A549 (cell line): ENCODE measurements around the gene TGFBR3. TPM values are rescaled to one million over a fixed set of nuclear protein-coding genes. Genes with fewer than 3 reads are reported as not detected.

ENCODE experiments used
- ATAC-seq, 2 experiments: fragments of 200-7000 bp in 1 of 2; fragments of >200 bp in 1 of 2; cut with Nextera tagmentation in 1 of 2; cut with Tn5 transposase in 1 of 2; 3 replicates each; pipeline versions ENCODE4 v1.8.0 to v1.9.1; 2018 to 2020; ENCODE audit warnings: mild to moderate bottlenecking in 1 of 2, moderate library complexity in 1 of 2
- CTCF ChIA-PET: fragments of 300-600 bp; sonication (Branson Sonifier 250); formaldehyde crosslinking; extraction: SDS; loops from one replicate; lab custom pipeline; 2021; ENCODE audit warnings: antibody characterized with exemption, inconsistent platforms; lab: Yijun Ruan, JAX
- POLR2A ChIA-PET: fragments of 350-600 bp; formaldehyde crosslinking; extraction: SDS; loops from one replicate; lab custom pipeline; 2021; ENCODE audit warnings: antibody characterized with exemption, inconsistent platforms; lab: Yijun Ruan, JAX
- DNase-seq, 2 experiments: peaks; one replicate each; pipeline versions ENCODE4 v3.0.0 to v3.0.0-alpha.2; 2011 to 2016; ENCODE audit warnings: low read depth in 1 of 2, low spot score in 1 of 2
- FAIRE-seq: peaks from 2 replicates; lab custom pipeline; 2011; peaks lifted over from hg19 to GRCh38; lab: Jason Lieb, UNC
- H3K27ac ChIP-seq, 2 experiments: fragments of >200 bp; sonication (Bioruptor Twin); formaldehyde crosslinking; 3 replicates each; pipeline ENCODE4 v1.5.1; 2016 to 2017
- H3K4me1 ChIP-seq: fragments of >200 bp; sonication (Bioruptor Twin); formaldehyde crosslinking; 3 replicates; pipeline ENCODE4 v1.6.1; 2016
- H3K4me2 ChIP-seq: fragments of >200 bp; sonication (Bioruptor Twin); formaldehyde crosslinking; 3 replicates; pipeline ENCODE4 v1.6.1; 2016
- H3K4me3 ChIP-seq: fragments of >200 bp; sonication (Bioruptor Twin); formaldehyde crosslinking; 3 replicates; pipeline ENCODE4 v1.5.1; 2016
- H3K9me3 ChIP-seq: fragments of >200 bp; sonication (Bioruptor Twin); formaldehyde crosslinking; 3 replicates; pipeline ENCODE4 v1.6.1; 2016
- BHLHE40 ChIP-seq: IDR thresholded peaks from 2 replicates; pipeline ENCODE4 v1.6.1; 2012; ENCODE audit warnings: low read depth, low read length, inconsistent platforms
- CBX2 ChIP-seq: fragments of 200-600 bp; sonication (generic); IDR thresholded peaks from 2 replicates; pipeline ENCODE4 v1.6.1; 2016; ENCODE audit warnings: low read depth, mild to moderate bottlenecking, borderline replicate concordance
- CTCF ChIP-seq: fragments of >200 bp; sonication (Bioruptor Twin); formaldehyde crosslinking; IDR thresholded peaks from 3 replicates; pipeline ENCODE4 v1.5.1; 2016
- EHF ChIP-seq: fragments of 250-450 bp; sonication (Bioruptor Pico); IDR thresholded peaks from 2 replicates; pipeline ENCODE4 v1.5.0; 2020; ENCODE audit warnings: mild to moderate bottlenecking
- ELK1 ChIP-seq: fragments of 150-350 bp; IDR thresholded peaks from 2 replicates; pipeline ENCODE4 v1.6.1; 2014; ENCODE audit warnings: low read depth, mild to moderate bottlenecking, low read length
- ESRRA ChIP-seq: fragments of 150-350 bp; IDR thresholded peaks from 2 replicates; pipeline ENCODE4 v1.6.1; 2014; ENCODE audit warnings: mild to moderate bottlenecking, low read length, borderline replicate concordance
- FOSL2 ChIP-seq, 2 experiments: fragments of 450-650 bp in 1 of 2; fragments of >200 bp in 1 of 2; sonication (Bioruptor Twin) in 1 of 2; formaldehyde crosslinking; IDR thresholded peaks; 2 replicates each; pipeline versions ENCODE4 v1.5.0 to v1.6.1; 2016 to 2020; ENCODE audit warnings: mild to moderate bottlenecking in 1 of 2, moderate library complexity in 1 of 2
- HDAC2 ChIP-seq: fragments of 200-600 bp; sonication (generic); IDR thresholded peaks from 2 replicates; pipeline ENCODE4 v1.6.1; 2016
- HES2 ChIP-seq: fragments of >200 bp; sonication (Bioruptor Twin); formaldehyde crosslinking; IDR thresholded peaks from 2 replicates; pipeline ENCODE4 v1.6.1; 2016
- HOXB13 ChIP-seq: fragments of 250-450 bp; sonication (Bioruptor Pico); IDR thresholded peaks from 2 replicates; pipeline ENCODE4 v1.5.0; 2020; ENCODE audit warnings: low read depth, mild to moderate bottlenecking, moderate library complexity
- HOXB5 ChIP-seq: fragments of 250-450 bp; sonication (Bioruptor Pico); IDR thresholded peaks from 2 replicates; pipeline ENCODE4 v1.5.0; 2020; ENCODE audit warnings: mild to moderate bottlenecking, moderate library complexity
- JUNB ChIP-seq: fragments of >200 bp; sonication (Bioruptor Twin); formaldehyde crosslinking; IDR thresholded peaks from 2 replicates; pipeline ENCODE4 v1.6.1; 2016
- KDM5A ChIP-seq: fragments of 200-600 bp; sonication (generic); IDR thresholded peaks from 2 replicates; pipeline ENCODE4 v1.6.1; 2016; ENCODE audit warnings: antibody characterized with exemption, mild to moderate bottlenecking
- MAFK ChIP-seq: fragments of 450-650 bp; IDR thresholded peaks from 2 replicates; pipeline ENCODE4 v1.6.1; 2014; ENCODE audit not compliant: partially characterized antibody
- MAX ChIP-seq: IDR thresholded peaks from 2 replicates; pipeline ENCODE4 v1.6.1; 2012
- MYC ChIP-seq: IDR thresholded peaks from 2 replicates; pipeline ENCODE4 v1.6.1; 2012; ENCODE audit warnings: mild to moderate bottlenecking, inconsistent platforms, low read length, improper control_type of control experiment, borderline replicate concordance
- NPAS2 ChIP-seq: fragments of 250-450 bp; sonication (Bioruptor Pico); IDR thresholded peaks from 2 replicates; pipeline ENCODE4 v1.8.0; 2022; ENCODE audit warnings: mild to moderate bottlenecking, moderate library complexity, borderline replicate concordance
- POLR2A ChIP-seq: IDR thresholded peaks from 2 replicates; pipeline ENCODE4 v1.6.1; 2012; ENCODE audit warnings: mild to moderate bottlenecking, low read length
- POLR2AphosphoS2 ChIP-seq: conservative IDR thresholded peaks from 2 replicates; pipeline ENCODE4 v1.6.1; 2012; ENCODE audit warnings: low read length, improper control_type of control experiment, inconsistent platforms
- RARB ChIP-seq: fragments of 250-450 bp; sonication (Bioruptor Pico); IDR thresholded peaks from 2 replicates; pipeline ENCODE4 v1.8.0; 2021; ENCODE audit warnings: mild to moderate bottlenecking, moderate library complexity
- REST ChIP-seq: fragments of 200-600 bp; sonication (generic); IDR thresholded peaks from 2 replicates; pipeline ENCODE4 v1.6.1; 2016; ENCODE audit warnings: antibody characterized with exemption, mild to moderate bottlenecking, moderate library complexity
- RFX5 ChIP-seq: fragments of 450-650 bp; IDR thresholded peaks from 2 replicates; pipeline ENCODE4 v1.7.1; 2014; ENCODE audit warnings: antibody characterized with exemption, mild to moderate bottlenecking, moderate library complexity
- TP53 ChIP-seq: fragments of 250-450 bp; sonication (Bioruptor Pico); IDR thresholded peaks from 2 replicates; pipeline ENCODE4 v1.5.0; 2021; ENCODE audit warnings: mild to moderate bottlenecking, moderate library complexity
- USF2 ChIP-seq: fragments of 450-650 bp; IDR thresholded peaks from 2 replicates; pipeline ENCODE4 v1.6.1; 2014; ENCODE audit warnings: antibody characterized with exemption
- ZNF302 ChIP-seq: fragments of 250-450 bp; sonication (Bioruptor Pico); IDR thresholded peaks from 2 replicates; pipeline ENCODE4 v1.9.0; 2021; ENCODE audit warnings: inconsistent platforms, mild to moderate bottlenecking, moderate library complexity
- ZSCAN20 ChIP-seq: fragments of 250-450 bp; sonication (Bioruptor Pico); IDR thresholded peaks from 2 replicates; pipeline ENCODE4 v1.8.0; 2022; ENCODE audit warnings: mild to moderate bottlenecking, moderate library complexity
- WGBS: methylation state at CpG from one replicate; pipeline ENCODE4 v1.1.6; 2017; ENCODE audit errors: missing lambda C conversion rate; 5-methylcytosine and 5-hydroxymethylcytosine counted together
- polyA plus RNA-seq, 4 experiments: library from polyadenylated mRNA; depleted of rRNA in 3 of 4; stranded (reverse); fragments of >200 nt; fragmentation: RNase III in 1 of 4; extraction: RNeasy Plus Mini Kit Qiagen cat#74134 plus additional on column Dnase treatment in 1 of 4; gene quantifications; 2 replicates in 3 of 4; 3 replicates in 1 of 4; pipeline ENCODE4 v1.2.3, GENCODE V29; 2011 to 2017

TGFBR3 gene
- polyA plus RNA-seq, 2 of the 4 experiments (the other 2 are of a cell fraction) = 5.0 to 8.9 TPM

GRCh38 chr1:91806769-91807700 is 78.9 kb downstream of the TGFBR3 start:
- peak in 1 of 2 experiments; percentile 29 for DNase-seq
- no peaks in the 10 kb centered on the region for H3K9me3 ChIP-seq
- TF ChIP-seq TP53 (CRISPR knock-in tag) (no peak), FOSL2 (IDR thresholded peaks at IDR 0.05) (no peak), FOSL2 (CRISPR knock-in tag; IDR thresholded peaks at IDR 0.05) (no peak), KDM5A (no peak), HDAC2 (no peak), CTCF (no peak), JUNB (no peak), NPAS2 (CRISPR knock-in tag) (no peak), RFX5 (no peak), ESRRA (no peak), EHF (CRISPR knock-in tag) (no peak), ZSCAN20 (CRISPR knock-in tag) (no peak), HOXB5 (CRISPR knock-in tag) (no peak), POLR2AphosphoS2 (no peak), ELK1 (no peak), USF2 (no peak), POLR2A (no peak), REST (no peak)
- no peak for FAIRE-seq
- peak overlapping the region; percentile 41; the same call in 1 of the 3 replicates for H3K4me2 ChIP-seq
- ChIA-PET POLR2A (no interaction called here), CTCF (interaction anchor here (1.2 kb wide), 1 partner anchor 43 kb away, joined by 3 read pairs; no protein-coding TSS in a partner anchor)
- no peak overlapping the region for H3K27ac ChIP-seq
- H3K4me3 ChIP-seq = no peak overlapping the region
- WGBS = 73% methylated on average over 8 of the region's 8 CpGs
- peaks cover 21% of the 10 kb centered on the region for H3K4me1 ChIP-seq
- ATAC-seq = no peak

- H3K27ac ChIP-seq = no peak overlapping the region
- POLR2A ChIA-PET = no interaction called here
- no peak for FAIRE-seq
- no peak for TF ChIP-seq NPAS2 (CRISPR knock-in tag)
- no peak for TF ChIP-seq HES2
- TF ChIP-seq ZNF302 = no peak
- TF ChIP-seq TP53 (CRISPR knock-in tag) = no peak
- no peak for TF ChIP-seq CBX2
- TF ChIP-seq RARB (CRISPR knock-in tag) = no peak
- TF ChIP-seq HOXB13 (CRISPR knock-in tag) = no peak
- no peak for TF ChIP-seq MAFK
- TF ChIP-seq MYC = no peak
- no peak for TF ChIP-seq MAX
- TF ChIP-seq BHLHE40 = no peak
Measured at GRCh38 chr1:91806181-91806768, 79.7 kb downstream of the TGFBR3 start.

More at GRCh38 chr1:91806181-91806768, 79.7 kb downstream of the TGFBR3 start:
- 82% methylated on average over 8 of the region's 8 CpGs for WGBS
- H3K4me3 ChIP-seq = no peak overlapping the region
- peaks cover 21% of the 10 kb centered on the region for H3K4me1 ChIP-seq
- ATAC-seq (no peak), DNase-seq (no peak)
- no peaks in the 10 kb centered on the region for H3K9me3 ChIP-seq
- no peak overlapping the region for H3K4me2 ChIP-seq
- CTCF ChIA-PET = interaction anchor here (1.1 to 1.2 kb wide), 2 partner anchors 9 to 42 kb away, joined by 3 read pairs; no protein-coding TSS in a partner anchor
